Ascending aorta (tissue), 2 donors: ENCODE data around the gene NPY5R. TPM values are rescaled to one million over a fixed set of nuclear protein-coding genes. Genes with fewer than 3 reads are reported as not detected.

Experiments used
- DNase-seq, 2 donors: peaks; one replicate each; pipeline ENCODE4 v3.0.0-alpha.2; 2019; ENCODE audit warnings: low spot score in 2 of 2
- H3K27ac ChIP-seq, 2 donors: fragments of 200-600 bp; sonication (generic); one replicate each; pipeline ENCODE4 v1.5.1; 2016 to 2017; ENCODE audit warnings: mild to moderate bottlenecking in 1 of 2
- H3K27me3 ChIP-seq: fragments of 200-600 bp; sonication (generic); one replicate; pipeline ENCODE4 v1.5.1; 2017
- H3K36me3 ChIP-seq, 2 donors: fragments of 200-600 bp; sonication (generic); one replicate each; pipeline ENCODE4 v1.5.1; 2016
- H3K4me1 ChIP-seq, 2 donors: fragments of 200-600 bp; sonication (generic); one replicate each; pipeline ENCODE4 v1.5.1; 2016 to 2017; ENCODE audit warnings: mild to moderate bottlenecking in 1 of 2
- H3K4me3 ChIP-seq, 2 donors: fragments of 200-600 bp; sonication (generic); one replicate each; pipeline ENCODE4 v1.5.1; 2016 to 2017; ENCODE audit warnings: mild to moderate bottlenecking in 1 of 2
- H3K9me3 ChIP-seq, 2 donors: fragments of 200-600 bp; sonication (generic); one replicate each; pipeline ENCODE4 v1.5.1; 2016
- intact Hi-C: fragments of 100-400 bp; cut with DNase I; formaldehyde crosslinking; loops from one replicate; pipeline ENCODE4 v1.15.1; 2023
- total RNA-seq: library from RNA; depleted of rRNA; stranded (reverse); fragments of >200 nt; gene quantifications from one replicate; pipeline ENCODE4 v1.1.0, GENCODE V29; 2016
- TF ChIP-seq, protein P1 (sequence below), 3 experiments: fragments of 200-600 bp in 2 of 3; fragments of 450-650 bp in 1 of 3; sonication (generic) in 2 of 3; IDR thresholded peaks; one replicate each; pipeline ENCODE4 v1.5.1; 2016 to 2019; ENCODE audit warnings: antibody characterized with exemption in 3 of 3, mild to moderate bottlenecking in 1 of 3, moderate library complexity in 1 of 3

Gene NPY5R
- total RNA-seq, 1 donor from 2014 or later: 6.1 TPM

DNA sequence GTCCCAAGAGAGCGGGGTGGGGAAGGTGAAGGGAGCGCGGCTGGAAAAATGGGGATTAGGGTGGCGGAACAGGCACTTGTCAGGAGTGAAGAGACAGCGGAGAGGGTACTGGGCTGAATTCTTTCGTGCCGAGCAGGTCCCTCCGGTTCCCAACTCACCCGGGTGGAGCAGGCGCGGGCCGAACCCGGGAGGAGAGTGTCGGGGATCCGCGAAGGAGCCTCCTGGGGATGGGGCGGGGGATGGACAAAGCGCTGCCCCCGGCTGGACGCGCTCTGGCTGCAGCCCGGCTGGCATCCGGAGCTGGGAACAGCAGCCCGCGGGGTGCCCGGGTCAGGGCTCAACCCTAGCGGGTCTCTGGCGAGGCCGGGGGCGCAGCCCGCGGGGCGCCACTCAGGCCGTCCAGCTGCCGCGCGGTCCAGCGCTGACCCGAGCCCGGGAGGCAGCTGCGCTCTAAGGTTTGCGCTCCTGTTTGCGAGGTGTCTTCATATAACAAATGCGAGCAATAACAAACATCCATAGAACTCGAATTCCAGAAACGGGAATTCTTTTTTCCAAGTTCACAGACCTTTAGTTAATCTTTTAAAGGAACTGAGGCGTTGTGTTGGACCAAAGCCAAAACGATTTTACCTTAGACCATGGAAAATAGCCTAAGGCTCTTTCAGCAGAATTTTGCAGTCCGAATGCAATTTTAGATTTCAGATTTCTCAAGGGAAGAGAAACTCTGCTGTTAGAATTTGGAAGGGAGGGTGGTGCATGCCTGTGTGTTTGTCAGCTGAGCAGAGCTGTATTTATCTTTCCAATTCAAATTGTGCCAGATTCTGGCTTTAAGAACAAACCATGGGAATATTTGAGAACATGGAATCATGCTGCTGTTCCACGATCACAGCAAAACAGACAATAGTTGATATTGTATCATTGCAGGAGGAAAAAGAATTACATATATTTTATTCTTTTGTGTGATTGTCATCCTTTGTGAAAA is 744 bp downstream of the NPY5R start:
- H3K36me3 ChIP-seq: no peaks in the 10 kb centered on the region
- peak overlapping the region; percentile 71 to 85 for H3K27ac ChIP-seq
- peak overlapping the region; percentile 77 to 95 for H3K4me3 ChIP-seq
- intact Hi-C loops: loop anchor here (2.0 to 10.0 kb wide), 2 partner anchors 150 to 1770 kb away; partner anchors contain the start of genes TMA16 and TMEM192
- peaks cover 0 to 3% of the 10 kb centered on the region in 2 donors for H3K4me1 ChIP-seq
- TF ChIP-seq, protein P1, sequence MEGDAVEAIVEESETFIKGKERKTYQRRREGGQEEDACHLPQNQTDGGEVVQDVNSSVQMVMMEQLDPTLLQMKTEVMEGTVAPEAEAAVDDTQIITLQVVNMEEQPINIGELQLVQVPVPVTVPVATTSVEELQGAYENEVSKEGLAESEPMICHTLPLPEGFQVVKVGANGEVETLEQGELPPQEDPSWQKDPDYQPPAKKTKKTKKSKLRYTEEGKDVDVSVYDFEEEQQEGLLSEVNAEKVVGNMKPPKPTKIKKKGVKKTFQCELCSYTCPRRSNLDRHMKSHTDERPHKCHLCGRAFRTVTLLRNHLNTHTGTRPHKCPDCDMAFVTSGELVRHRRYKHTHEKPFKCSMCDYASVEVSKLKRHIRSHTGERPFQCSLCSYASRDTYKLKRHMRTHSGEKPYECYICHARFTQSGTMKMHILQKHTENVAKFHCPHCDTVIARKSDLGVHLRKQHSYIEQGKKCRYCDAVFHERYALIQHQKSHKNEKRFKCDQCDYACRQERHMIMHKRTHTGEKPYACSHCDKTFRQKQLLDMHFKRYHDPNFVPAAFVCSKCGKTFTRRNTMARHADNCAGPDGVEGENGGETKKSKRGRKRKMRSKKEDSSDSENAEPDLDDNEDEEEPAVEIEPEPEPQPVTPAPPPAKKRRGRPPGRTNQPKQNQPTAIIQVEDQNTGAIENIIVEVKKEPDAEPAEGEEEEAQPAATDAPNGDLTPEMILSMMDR (IDR thresholded peaks at IDR 0.05): no peak
- no peak for DNase-seq
- no peaks in the 10 kb centered on the region for H3K27me3 ChIP-seq
- no peaks in the 10 kb centered on the region for H3K9me3 ChIP-seq

DNA sequence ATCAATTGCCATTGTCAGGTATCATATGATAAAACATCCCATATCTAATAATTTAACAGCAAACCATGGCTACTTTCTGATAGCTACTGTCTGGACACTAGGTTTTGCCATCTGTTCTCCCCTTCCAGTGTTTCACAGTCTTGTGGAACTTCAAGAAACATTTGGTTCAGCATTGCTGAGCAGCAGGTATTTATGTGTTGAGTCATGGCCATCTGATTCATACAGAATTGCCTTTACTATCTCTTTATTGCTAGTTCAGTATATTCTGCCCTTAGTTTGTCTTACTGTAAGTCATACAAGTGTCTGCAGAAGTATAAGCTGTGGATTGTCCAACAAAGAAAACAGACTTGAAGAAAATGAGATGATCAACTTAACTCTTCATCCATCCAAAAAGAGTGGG is 7.0 kb downstream of the NPY5R start:
- intact Hi-C loops: no loop called here
- TF ChIP-seq, protein P1 (IDR thresholded peaks at IDR 0.05): no peak
- no peaks in the 10 kb centered on the region for H3K36me3 ChIP-seq
- H3K9me3 ChIP-seq: no peaks in the 10 kb centered on the region
- H3K27ac ChIP-seq: no peak overlapping the region
- no peak for DNase-seq
- H3K27me3 ChIP-seq: no peaks in the 10 kb centered on the region
- no peak overlapping the region for H3K4me3 ChIP-seq
- H3K4me1 ChIP-seq: no peaks in the 10 kb centered on the region

DNA sequence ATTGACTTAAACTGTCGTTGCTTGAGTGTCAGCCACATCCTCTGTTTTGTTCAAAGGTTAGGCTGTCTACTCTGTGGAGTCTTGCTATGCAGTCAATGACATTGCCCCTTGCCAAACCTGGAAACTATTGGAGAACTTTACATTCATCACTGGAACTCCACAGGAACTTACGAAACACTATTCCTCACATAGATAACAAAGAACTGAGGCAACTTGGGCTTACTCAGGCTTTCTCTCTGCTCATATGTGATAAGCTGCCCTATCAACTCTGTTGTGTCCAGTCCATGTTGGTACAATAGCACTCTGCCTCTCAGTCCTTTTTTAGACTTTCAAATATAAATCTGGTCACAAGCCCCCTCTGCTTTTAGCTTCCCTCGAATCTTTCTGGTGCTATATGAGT is 9.4 kb downstream of the NPY5R start:
- Histone ChIP-seq H3K27ac (no peak overlapping the region), H3K4me3 (no peak overlapping the region), H3K27me3 (no peaks in the 10 kb centered on the region), H3K9me3 (no peaks in the 10 kb centered on the region), H3K36me3 (no peaks in the 10 kb centered on the region), H3K4me1 (no peaks in the 10 kb centered on the region)
- intact Hi-C loops: no loop called here
- TF ChIP-seq, protein P1 (IDR thresholded peaks at IDR 0.05): no peak
- no peak for DNase-seq

DNA sequence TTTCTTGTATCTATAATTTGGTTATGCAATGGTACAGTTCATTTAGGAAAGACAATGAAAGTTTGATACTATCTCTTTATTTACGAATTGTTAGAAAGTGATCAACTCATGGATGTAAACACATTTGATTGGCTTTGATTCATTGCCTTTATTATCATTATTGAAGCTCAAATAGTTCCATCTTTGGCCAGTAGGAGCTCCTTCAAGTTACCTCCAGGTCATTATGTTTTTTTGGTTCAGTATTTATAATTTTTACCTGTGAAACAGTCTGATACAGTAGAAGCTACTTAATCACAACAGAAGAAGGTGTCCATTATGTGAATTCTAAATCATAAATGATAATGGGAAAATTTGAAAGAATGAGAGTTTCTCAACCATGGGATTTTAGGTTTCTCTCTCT is 12.4 kb downstream of the NPY5R start:
- no peak overlapping the region for H3K27ac ChIP-seq
- no peaks in the 10 kb centered on the region for H3K36me3 ChIP-seq
- H3K27me3 ChIP-seq: no peaks in the 10 kb centered on the region
- H3K4me1 ChIP-seq: no peaks in the 10 kb centered on the region
- TF ChIP-seq, protein P1 (IDR thresholded peaks at IDR 0.05): no peak
- no peaks in the 10 kb centered on the region for H3K9me3 ChIP-seq
- intact Hi-C loops: no loop called here
- H3K4me3 ChIP-seq: no peak overlapping the region
- DNase-seq: no peak

DNA sequence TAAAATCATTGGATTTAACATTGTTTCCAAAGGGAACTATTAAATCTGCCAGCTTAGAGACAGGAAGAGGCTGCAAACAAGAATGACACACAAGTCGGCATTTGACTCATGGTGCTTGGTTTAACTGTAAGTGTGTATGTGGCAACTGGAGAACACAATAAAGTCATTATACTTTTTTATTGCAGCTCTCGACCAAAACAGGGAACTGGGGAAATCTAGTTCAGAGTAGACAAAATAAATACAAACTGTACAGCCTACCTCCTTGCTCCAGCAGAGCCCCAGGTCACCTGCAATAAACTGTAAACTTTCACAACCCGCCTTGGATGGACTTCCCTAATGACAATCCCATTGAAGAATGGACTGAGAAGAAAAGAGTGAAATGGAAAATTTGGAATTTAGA is 24.0 kb downstream of the NPY5R start:
- Histone ChIP-seq H3K27ac (no peak overlapping the region), H3K4me3 (no peak overlapping the region), H3K4me1 (no peaks in the 10 kb centered on the region), H3K27me3 (no peaks in the 10 kb centered on the region), H3K36me3 (no peaks in the 10 kb centered on the region), H3K9me3 (no peaks in the 10 kb centered on the region)
- no peak for DNase-seq
- TF ChIP-seq, protein P1 (IDR thresholded peaks at IDR 0.05): no peak
- intact Hi-C loops: no loop called here
